ENCODE measurements around the gene PCDHGA3.
"Not testable (repeated sequence)": the region's sequence is repeated elsewhere in the genome, so short reads cannot be mapped to it uniquely, and the experiment has no call there.

Gene PCDHGA3

DNA sequence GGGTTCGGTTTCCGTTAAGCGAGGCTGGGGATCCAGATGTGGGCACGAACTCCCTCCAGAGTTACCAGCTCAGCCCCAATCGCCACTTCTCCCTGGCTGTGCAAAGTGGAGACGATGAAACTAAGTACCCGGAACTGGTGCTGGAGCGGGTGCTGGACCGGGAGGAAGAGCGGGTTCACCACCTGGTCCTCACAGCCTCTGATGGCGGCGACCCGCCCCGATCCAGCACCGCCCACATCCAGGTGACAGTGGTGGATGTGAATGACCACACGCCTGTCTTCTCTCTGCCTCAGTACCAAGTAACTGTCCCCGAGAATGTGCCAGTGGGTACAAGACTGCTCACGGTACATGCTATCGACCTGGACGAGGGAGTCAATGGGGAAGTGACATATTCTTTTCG lies 39.7 kb downstream of the PCDHGA3 start:
- no peak for DNase-seq

DNA sequence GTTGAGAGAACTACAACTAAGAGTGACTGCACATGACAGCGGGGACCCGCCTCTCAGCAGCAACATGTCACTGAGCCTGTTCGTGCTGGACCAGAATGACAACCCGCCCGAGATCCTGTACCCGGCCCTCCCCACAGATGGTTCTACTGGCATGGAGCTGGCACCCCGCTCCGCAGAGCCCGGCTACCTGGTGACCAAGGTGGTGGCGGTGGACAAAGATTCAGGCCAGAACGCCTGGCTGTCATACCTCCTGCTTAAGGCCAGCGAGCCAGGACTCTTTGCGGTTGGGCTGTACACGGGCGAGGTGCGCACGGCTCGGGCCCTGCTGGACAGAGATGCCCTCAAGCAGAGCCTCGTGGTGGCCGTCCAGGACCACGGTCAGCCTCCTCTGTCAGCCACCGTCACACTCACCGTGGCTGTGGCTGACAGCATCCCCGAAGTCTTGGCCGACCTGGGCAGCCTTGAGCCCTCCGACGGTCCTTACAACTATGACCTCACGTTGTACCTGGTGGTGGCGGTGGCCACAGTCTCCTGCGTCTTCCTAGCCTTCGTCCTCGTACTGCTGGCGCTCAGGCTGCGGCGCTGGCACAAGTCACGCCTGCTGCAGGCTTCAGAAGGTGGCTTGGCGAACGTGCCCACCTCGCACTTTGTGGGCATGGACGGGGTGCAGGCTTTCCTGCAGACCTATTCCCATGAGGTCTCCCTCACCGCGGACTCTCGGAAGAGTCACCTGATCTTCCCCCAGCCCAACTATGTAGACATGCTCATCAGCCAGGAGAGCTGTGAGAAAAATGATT lies 41.0 kb downstream of the PCDHGA3 start:
- DNase-seq = no peak

DNA sequence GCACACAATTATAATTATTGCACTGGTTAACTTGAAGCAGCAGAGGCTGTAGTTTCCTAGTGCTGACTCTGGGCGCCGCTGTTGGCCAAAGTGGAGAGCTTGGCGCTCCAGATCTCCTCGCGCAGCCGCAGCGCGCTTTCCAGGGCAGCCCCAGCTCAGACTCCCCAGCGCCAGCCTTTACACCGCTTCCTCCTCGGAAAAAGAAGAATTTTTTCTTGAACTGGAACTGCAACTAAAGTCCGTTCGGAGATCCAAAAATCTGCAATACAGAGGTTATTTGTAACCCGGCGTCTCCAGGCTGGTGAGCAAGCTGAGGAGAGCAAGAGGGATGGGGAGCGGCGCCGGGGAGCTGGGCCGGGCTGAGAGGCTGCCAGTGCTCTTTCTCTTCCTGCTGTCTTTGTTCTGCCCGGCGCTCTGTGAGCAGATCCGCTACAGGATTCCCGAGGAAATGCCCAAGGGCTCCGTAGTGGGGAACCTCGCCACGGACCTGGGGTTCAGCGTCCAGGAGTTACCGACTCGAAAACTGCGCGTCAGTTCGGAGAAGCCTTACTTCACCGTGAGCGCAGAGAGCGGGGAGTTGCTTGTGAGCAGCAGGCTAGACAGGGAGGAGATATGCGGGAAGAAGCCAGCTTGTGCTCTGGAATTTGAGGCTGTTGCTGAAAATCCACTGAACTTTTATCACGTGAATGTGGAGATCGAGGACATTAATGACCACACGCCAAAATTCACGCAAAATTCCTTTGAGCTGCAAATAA lies 44.1 kb downstream of the PCDHGA3 start, which contains the start of gene PCDHGB4:
Gene PCDHGB4, plus strand, starts transcription at position 142 of the 755 bp plus-strand sequence. Its CDS starts 187 bp downstream, at position 329.
- DNase-seq = not testable (repeated sequence)

DNA sequence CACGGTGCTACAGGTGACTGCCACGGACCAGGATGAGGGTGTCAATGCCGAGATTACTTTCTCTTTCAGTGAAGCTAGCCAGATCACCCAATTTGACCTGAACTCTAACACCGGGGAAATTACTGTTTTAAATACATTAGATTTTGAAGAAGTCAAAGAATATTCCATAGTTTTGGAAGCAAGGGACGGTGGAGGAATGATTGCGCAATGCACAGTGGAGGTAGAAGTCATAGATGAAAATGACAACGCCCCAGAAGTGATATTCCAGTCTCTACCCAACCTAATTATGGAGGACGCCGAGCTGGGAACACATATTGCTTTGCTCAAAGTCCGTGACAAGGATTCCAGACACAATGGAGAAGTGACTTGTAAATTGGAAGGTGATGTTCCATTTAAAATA lies 45.0 kb downstream of the PCDHGA3 start:
- DNase-seq = no peak

DNA sequence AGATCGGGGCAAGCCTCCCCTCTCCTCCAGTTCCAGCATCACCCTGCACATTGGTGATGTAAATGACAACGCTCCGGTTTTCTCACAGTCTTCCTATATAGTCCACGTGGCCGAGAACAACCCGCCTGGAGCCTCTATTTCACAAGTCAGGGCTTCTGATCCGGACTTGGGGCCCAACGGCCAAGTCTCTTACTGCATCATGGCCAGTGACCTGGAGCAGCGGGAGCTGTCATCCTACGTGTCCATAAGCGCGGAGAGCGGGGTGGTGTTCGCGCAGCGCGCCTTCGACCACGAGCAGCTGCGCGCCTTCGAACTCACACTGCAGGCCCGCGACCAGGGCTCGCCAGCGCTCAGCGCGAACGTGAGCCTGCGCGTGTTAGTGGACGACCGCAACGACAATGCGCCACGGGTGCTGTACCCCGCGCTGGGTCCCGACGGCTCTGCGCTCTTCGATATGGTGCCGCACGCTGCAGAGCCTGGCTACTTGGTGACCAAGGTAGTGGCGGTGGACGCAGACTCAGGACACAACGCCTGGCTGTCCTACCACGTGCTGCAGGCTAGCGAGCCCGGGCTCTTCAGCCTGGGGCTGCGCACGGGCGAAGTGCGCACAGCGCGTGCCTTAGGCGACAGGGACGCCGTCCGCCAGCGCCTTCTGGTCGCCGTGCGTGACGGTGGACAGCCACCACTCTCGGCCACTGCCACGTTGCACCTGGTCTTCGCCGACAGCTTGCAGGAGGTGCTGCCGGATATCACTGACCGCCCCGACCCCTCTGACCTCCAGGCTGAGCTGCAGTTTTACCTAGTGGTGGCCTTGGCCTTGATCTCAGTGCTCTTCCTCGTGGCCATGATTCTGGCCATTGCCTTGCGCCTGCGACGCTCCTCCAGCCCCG lies 45.8 kb downstream of the PCDHGA3 start:
- no peak for DNase-seq

DNA sequence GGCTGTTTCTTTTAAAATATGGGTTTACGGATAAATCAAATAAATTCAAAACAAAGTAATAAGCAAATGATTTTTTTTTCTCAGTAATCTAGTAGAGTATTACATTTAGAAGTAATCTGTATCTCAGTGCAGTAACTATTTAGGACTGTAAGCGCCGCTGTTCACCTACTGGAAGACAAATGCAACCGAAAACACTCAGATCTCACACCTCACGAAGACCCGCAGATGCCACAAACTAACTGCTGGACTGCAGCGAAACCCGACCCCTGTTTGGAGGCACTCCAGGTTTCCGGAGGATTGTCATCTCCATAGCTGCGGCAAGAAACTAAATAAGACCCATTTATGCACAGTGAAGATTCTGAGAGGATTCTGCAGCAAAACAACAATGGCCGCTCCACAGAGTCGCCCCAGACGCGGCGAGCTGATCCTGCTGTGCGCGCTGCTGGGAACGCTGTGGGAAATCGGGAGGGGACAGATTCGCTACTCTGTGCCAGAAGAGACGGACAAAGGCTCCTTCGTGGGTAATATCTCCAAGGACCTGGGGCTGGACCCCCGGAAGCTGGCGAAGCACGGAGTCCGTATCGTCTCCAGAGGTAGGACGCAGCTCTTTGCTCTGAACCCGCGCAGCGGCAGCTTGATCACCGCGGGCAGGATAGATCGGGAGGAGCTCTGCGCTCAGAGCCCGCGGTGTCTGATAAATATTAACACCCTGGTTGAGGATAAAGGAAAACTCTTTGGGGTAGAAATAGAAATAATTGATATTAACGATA lies 49.0 kb downstream of the PCDHGA3 start, which contains the start of gene PCDHGA8:
Gene PCDHGA8, plus strand, starts transcription at position 205 of the 770 bp plus-strand sequence. Its CDS starts 181 bp downstream, at position 386.
- no peak for DNase-seq

DNA sequence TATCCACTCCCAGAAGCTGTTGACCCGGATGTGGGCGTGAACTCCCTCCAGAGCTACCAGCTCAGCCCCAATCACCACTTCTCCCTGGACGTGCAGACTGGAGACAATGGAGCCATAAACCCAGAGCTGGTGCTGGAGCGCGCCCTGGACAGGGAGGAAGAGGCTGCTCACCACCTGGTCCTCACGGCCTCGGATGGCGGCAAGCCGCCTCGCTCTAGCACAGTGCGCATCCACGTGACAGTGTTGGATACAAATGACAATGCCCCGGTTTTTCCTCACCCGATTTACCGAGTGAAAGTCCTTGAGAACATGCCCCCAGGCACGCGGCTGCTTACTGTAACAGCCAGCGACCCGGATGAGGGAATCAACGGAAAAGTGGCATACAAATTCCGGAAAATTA lies 49.6 kb downstream of the PCDHGA3 start:
- no peak for DNase-seq

DNA sequence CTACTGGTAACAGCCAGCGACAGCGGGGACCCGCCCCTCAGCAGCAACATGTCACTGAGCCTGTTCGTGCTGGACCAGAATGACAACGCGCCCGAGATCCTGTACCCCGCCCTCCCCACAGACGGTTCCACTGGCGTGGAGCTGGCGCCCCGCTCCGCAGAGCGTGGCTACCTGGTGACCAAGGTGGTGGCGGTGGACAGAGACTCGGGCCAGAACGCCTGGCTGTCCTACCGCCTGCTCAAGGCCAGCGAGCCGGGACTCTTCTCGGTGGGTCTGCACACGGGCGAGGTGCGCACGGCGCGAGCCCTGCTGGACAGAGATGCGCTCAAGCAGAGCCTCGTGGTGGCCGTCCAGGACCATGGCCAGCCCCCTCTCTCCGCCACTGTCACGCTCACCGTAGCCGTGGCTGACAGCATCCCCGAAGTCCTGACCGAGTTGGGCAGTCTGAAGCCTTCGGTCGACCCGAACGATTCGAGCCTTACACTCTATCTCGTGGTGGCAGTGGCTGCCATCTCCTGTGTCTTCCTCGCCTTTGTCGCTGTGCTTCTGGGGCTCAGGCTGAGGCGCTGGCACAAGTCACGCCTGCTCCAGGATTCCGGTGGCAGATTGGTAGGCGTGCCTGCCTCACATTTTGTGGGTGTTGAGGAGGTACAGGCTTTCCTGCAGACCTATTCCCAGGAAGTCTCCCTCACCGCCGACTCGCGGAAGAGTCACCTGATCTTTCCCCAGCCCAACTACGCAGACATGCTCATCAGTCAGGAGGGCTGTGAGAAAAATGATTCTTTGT lies 51.0 kb downstream of the PCDHGA3 start:
- DNase-seq = not testable (repeated sequence)
